GM21529 (cell line): Measurements from ENCODE around the gene MIAT.
A peak's percentile ranks its signal among the peaks of the same experiment; 100 is the strongest.

Experiments
- ATAC-seq: cut with Tn5 transposase; IDR thresholded peaks from one replicate; pipeline ENCODE4 v1.9.1; 2021; ENCODE audit not compliant: unreplicated experiment

MIAT gene

GRCh38 chr22:26665813-26666231 lies 8.4 kb downstream of the MIAT start:
- ATAC-seq = peak; percentile 33

GRCh38 chr22:26667140-26667539 lies 9.8 kb downstream of the MIAT start:
- no peak for ATAC-seq

GRCh38 chr22:26669060-26669481 lies 11.7 kb downstream of the MIAT start:
- ATAC-seq = no peak

GRCh38 chr22:26670459-26670858 lies 13.1 kb downstream of the MIAT start:
- no peak for ATAC-seq

- peak; percentile 38 for ATAC-seq
Measured at GRCh38 chr22:26671317-26672059, 14.1 kb downstream of the MIAT start.

GRCh38 chr22:26672060-26672471 lies 14.7 kb downstream of the MIAT start:
- ATAC-seq = peak; percentile 7

GRCh38 chr22:26672590-26673468 lies 15.4 kb downstream of the MIAT start:
- peak; percentile 58 for ATAC-seq

- ATAC-seq = no peak
Measured at GRCh38 chr22:26673486-26673885, 16.1 kb downstream of the MIAT start.

GRCh38 chr22:26674211-26675190 lies 17.1 kb downstream of the MIAT start:
- ATAC-seq = peak; percentile 21

GRCh38 chr22:26675687-26676268 lies 18.4 kb downstream of the MIAT start:
- ATAC-seq = no peak

GRCh38 chr22:26677217-26677616 lies 19.8 kb downstream of the MIAT start:
- no peak for ATAC-seq

GRCh38 chr22:26679003-26679629 lies 21.7 kb downstream of the MIAT start:
- no peak for ATAC-seq

- no peak for ATAC-seq
Measured at GRCh38 chr22:26680485-26680884, 23.1 kb downstream of the MIAT start.

GRCh38 chr22:26681395-26681821 lies 24.0 kb downstream of the MIAT start:
- ATAC-seq = no peak

GRCh38 chr22:26684168-26684567 lies 26.8 kb downstream of the MIAT start:
- no peak for ATAC-seq

- no peak for ATAC-seq
Measured at GRCh38 chr22:26685601-26686000, 28.2 kb downstream of the MIAT start.

- no peak for ATAC-seq
Measured at GRCh38 chr22:26687439-26687838, 30.1 kb downstream of the MIAT start.

- no peak for ATAC-seq
Measured at GRCh38 chr22:26689513-26690301, 32.3 kb downstream of the MIAT start.
